K562 (cell line): ENCODE data around the gene PPP1R15B. TPM values are rescaled to one million over a fixed set of nuclear protein-coding genes. Genes with fewer than 3 reads are reported as not detected.
A peak's percentile ranks its signal among the peaks of the same experiment; 100 is the strongest.

Experiments
- CTCFL ChIP-seq: IDR thresholded peaks from 2 replicates; pipeline ENCODE4 v1.6.1; 2011; ENCODE audit warnings: borderline replicate concordance, low read depth, mild to moderate bottlenecking, moderate library complexity, low read length; ENCODE audit not compliant: insufficient read depth, poor library complexity, severe bottlenecking
- ESRRB ChIP-seq: fragments of 250-450 bp; sonication (Bioruptor Pico); IDR thresholded peaks from 2 replicates; pipeline ENCODE4 v1.5.0; 2020; ENCODE audit warnings: mild to moderate bottlenecking, moderate library complexity, borderline replicate concordance
- FOXK2 ChIP-seq, 2 experiments: fragments of 450-650 bp; IDR thresholded peaks in 1 of 2; conservative IDR thresholded peaks in 1 of 2; 2 replicates each; pipeline ENCODE4 v1.6.1; 2016; ENCODE audit warnings: low read depth in 2 of 2, mild to moderate bottlenecking in 1 of 2
- HDAC3 ChIP-seq: fragments of 450-650 bp; IDR thresholded peaks from 2 replicates; pipeline ENCODE4 v1.6.1; 2018; ENCODE audit warnings: borderline replicate concordance, mild to moderate bottlenecking, moderate library complexity; ENCODE audit not compliant: partially characterized antibody
- NBN ChIP-seq: fragments of 450-650 bp; IDR thresholded peaks from 2 replicates; pipeline ENCODE4 v1.6.1; 2016; ENCODE audit warnings: low read depth, mild to moderate bottlenecking
- NR0B1 ChIP-seq: fragments of 450-650 bp; IDR thresholded peaks from one replicate; pipeline ENCODE4 v1.6.1; 2018; ENCODE audit warnings: mild to moderate bottlenecking, moderate library complexity; ENCODE audit not compliant: partially characterized antibody
- RAD21 ChIP-seq, 2 experiments: fragments of 250-450 bp in 1 of 2; fragments of 450-650 bp in 1 of 2; sonication (Bioruptor Pico) in 1 of 2; formaldehyde crosslinking in 1 of 2; IDR thresholded peaks in 1 of 2; conservative IDR thresholded peaks in 1 of 2; 2 replicates each; pipeline versions ENCODE4 v1.4.0 to v1.8.0; 2020 to 2022; ENCODE audit warnings: mild to moderate bottlenecking in 2 of 2, moderate library complexity in 1 of 2
- RAD51 ChIP-seq: fragments of 450-650 bp; IDR thresholded peaks from 2 replicates; pipeline ENCODE4 v1.7.1; 2016; ENCODE audit warnings: low read depth, mild to moderate bottlenecking, borderline replicate concordance
- TAF1 ChIP-seq: IDR thresholded peaks from 2 replicates; pipeline ENCODE4 v1.6.1; 2011; ENCODE audit warnings: mild to moderate bottlenecking, low read length, moderate library complexity; ENCODE audit not compliant: insufficient read depth, control insufficient read depth, severe bottlenecking; ENCODE audit errors: extremely low read depth
- XRCC5 ChIP-seq: fragments of 200-400 bp; formaldehyde crosslinking; IDR thresholded peaks from 2 replicates; pipeline ENCODE4 v1.6.1; 2017; ENCODE audit warnings: low read depth, mild to moderate bottlenecking, low read length
- ZBTB8A ChIP-seq: fragments of 450-650 bp; IDR thresholded peaks from 2 replicates; pipeline ENCODE4 v1.6.1; 2018; ENCODE audit warnings: mild to moderate bottlenecking, moderate library complexity; ENCODE audit not compliant: partially characterized antibody
- ZC3H4 ChIP-seq: sonication (generic); formaldehyde crosslinking; IDR thresholded peaks from 2 replicates; pipeline ENCODE4 v1.9.0; 2021; ENCODE audit warnings: missing genetic modification reagents, borderline replicate concordance
- ZFP36 ChIP-seq: fragments of 150-350 bp; IDR thresholded peaks from 2 replicates; pipeline ENCODE4 v1.6.1; 2018; ENCODE audit warnings: low read length, low read depth; ENCODE audit not compliant: partially characterized antibody
- polyA plus RNA-seq, 8 experiments: library from polyadenylated mRNA; depleted of rRNA in 4 of 8; stranded (reverse) in 5 of 8; unstranded in 3 of 8; fragments of >200 nt; fragmentation: Nextera tagmentation in 2 of 8; fragmentation: Illumina TruSeq in 1 of 8; extraction: Ambion mirVana in 2 of 8; extraction: Trizol in 1 of 8; gene quantifications; 2 replicates each; pipeline versions ENCODE4 v1.2.1 to v1.2.3, GENCODE V29; 2011 to 2014; ENCODE audit warnings: inconsistent platforms in 1 of 8, missing spikeins in 1 of 8
- total RNA-seq, 7 experiments: library from RNA; depleted of rRNA in 6 of 7; stranded (reverse); fragments of >200 nt in 6 of 7; fragmentation: Illumina TruSeq in 2 of 7; extraction: Trizol in 2 of 7; gene quantifications; 2 replicates each; pipeline versions ENCODE4 v1.2.1 to v1.2.3, GENCODE V29; 2011 to 2021; ENCODE audit warnings: low replicate concordance in 1 of 7
- TF ChIP-seq, protein P1 (sequence below): fragments of 450-650 bp; formaldehyde crosslinking; conservative IDR thresholded peaks from 2 replicates; pipeline ENCODE4 v1.4.0; 2022; ENCODE audit warnings: mild to moderate bottlenecking, missing genetic modification characterization
- TF ChIP-seq, protein P2 (sequence below): sonication (generic); formaldehyde crosslinking; IDR thresholded peaks from 2 replicates; pipeline ENCODE4 v1.5.0; 2020; ENCODE audit warnings: missing genetic modification reagents
- TF ChIP-seq, protein P3 (sequence below), 2 experiments: IDR thresholded peaks in 1 of 2; conservative IDR thresholded peaks in 1 of 2; 2 replicates each; pipeline ENCODE4 v1.6.1; 2016; ENCODE audit warnings: low read depth in 2 of 2, mild to moderate bottlenecking in 1 of 2, missing compliant biosample characterization in 1 of 2, missing genetic modification characterization in 1 of 2, moderate library complexity in 1 of 2

Gene PPP1R15B
- total and polyA plus RNA-seq, 9 of the 15 experiments (the other 6 are each of a cell fraction or from before 2014, with no cell fraction given) = 17.0 to 48.1 (median 30.8) TPM

- TF ChIP-seq, protein P1, sequence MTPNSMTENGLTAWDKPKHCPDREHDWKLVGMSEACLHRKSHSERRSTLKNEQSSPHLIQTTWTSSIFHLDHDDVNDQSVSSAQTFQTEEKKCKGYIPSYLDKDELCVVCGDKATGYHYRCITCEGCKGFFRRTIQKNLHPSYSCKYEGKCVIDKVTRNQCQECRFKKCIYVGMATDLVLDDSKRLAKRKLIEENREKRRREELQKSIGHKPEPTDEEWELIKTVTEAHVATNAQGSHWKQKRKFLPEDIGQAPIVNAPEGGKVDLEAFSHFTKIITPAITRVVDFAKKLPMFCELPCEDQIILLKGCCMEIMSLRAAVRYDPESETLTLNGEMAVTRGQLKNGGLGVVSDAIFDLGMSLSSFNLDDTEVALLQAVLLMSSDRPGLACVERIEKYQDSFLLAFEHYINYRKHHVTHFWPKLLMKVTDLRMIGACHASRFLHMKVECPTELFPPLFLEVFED = no peak
- TF ChIP-seq NR0B1 (no peak), FOXK2 (conservative IDR thresholded peaks at IDR 0.05 in 1 of 2, IDR thresholded peaks at IDR 0.05 in 1 of 2; ENCODE audit: low read depth in 2 of 2) (no peak), CTCFL (peak; percentile 37), ZC3H4 (CRISPR knock-in tag) (0 out of 2 replicates have a peak, but pooled peaks have one; percentile 43), ZFP36 (no peak), TAF1 (no peak), RAD21 (CRISPR knock-in tag; conservative IDR thresholded peaks at IDR 0.05 in 1 of 2, IDR thresholded peaks at IDR 0.05 in 1 of 2) (peak; percentile 73 to 80), HDAC3 (no peak), NBN (no peak), XRCC5 (peak; percentile 86), ESRRB (CRISPR knock-in tag) (no peak), RAD51 (no peak), ZBTB8A (no peak)
- TF ChIP-seq, protein P2, sequence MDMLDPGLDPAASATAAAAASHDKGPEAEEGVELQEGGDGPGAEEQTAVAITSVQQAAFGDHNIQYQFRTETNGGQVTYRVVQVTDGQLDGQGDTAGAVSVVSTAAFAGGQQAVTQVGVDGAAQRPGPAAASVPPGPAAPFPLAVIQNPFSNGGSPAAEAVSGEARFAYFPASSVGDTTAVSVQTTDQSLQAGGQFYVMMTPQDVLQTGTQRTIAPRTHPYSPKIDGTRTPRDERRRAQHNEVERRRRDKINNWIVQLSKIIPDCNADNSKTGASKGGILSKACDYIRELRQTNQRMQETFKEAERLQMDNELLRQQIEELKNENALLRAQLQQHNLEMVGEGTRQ (CRISPR knock-in tag) = peak; percentile 41
- TF ChIP-seq, protein P3, sequence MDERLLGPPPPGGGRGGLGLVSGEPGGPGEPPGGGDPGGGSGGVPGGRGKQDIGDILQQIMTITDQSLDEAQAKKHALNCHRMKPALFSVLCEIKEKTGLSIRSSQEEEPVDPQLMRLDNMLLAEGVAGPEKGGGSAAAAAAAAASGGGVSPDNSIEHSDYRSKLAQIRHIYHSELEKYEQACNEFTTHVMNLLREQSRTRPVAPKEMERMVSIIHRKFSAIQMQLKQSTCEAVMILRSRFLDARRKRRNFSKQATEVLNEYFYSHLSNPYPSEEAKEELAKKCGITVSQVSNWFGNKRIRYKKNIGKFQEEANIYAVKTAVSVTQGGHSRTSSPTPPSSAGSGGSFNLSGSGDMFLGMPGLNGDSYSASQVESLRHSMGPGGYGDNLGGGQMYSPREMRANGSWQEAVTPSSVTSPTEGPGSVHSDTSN (CRISPR knock-in tag; IDR thresholded peaks at IDR 0.05; ENCODE audit: low read depth) = no peak
- TF ChIP-seq, protein P3 (tag; conservative IDR thresholded peaks at IDR 0.05; ENCODE audit: low read depth) = no peak
Observed at GRCh38 chr1:204431310-204432184, 19.9 kb upstream of the PPP1R15B start (continued).
